SK-N-MC (cell line): Measurements from ENCODE around the gene MAPKAPK3.

ENCODE experiments used
- EZH2 ChIP-seq: fragments of 200-600 bp; sonication (generic); IDR thresholded peaks from one replicate; pipeline ENCODE4 v1.6.1; 2017; ENCODE audit warnings: antibody characterized with exemption
- FOXP2 ChIP-seq: optimal IDR thresholded peaks from 2 replicates; pipeline ENCODE3; 2011; ENCODE audit warnings: mild to moderate bottlenecking, moderate library complexity; ENCODE audit not compliant: insufficient read depth; ENCODE audit errors: extremely low read length, control extremely low read depth
- POLR2AphosphoS5 ChIP-seq: IDR thresholded peaks from 2 replicates; pipeline ENCODE4 v1.6.1; 2012; ENCODE audit warnings: mild to moderate bottlenecking, low read depth, low read length, borderline replicate concordance

DNA sequence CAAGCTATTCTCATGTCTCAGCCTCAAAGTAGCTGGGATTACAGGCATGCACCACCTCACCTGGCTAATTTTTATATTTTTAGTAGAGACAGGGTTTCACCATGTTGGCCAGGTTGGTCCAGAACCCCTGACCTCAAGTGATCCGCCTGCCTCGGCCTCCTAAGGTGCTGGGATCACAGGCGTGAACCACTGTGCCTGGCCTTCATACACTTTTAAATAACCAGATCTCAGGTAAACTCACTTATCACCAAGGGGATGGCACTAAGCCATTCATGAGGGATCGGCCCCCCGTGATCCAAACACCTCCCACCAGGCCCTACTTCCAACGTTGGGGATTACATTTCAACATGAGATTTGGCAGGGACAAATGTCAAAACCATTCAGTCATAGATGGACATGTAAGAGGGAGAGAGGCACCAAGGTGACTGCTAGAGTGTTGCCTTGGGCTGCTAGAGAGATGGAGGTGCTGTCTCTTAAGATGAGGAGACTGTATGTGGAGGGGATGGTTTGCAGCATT is 44.4 kb downstream of the MAPKAPK3 start:
- TF ChIP-seq POLR2AphosphoS5: no peak
- TF ChIP-seq FOXP2: no peak
- no peak for TF ChIP-seq EZH2
